ENCODE measurements around the gene SMIM32. TPM values are rescaled to one million over a fixed set of nuclear protein-coding genes. Genes with fewer than 3 reads are reported as not detected.

Gene SMIM32
- total RNA-seq, 1 donor: not detected

DNA sequence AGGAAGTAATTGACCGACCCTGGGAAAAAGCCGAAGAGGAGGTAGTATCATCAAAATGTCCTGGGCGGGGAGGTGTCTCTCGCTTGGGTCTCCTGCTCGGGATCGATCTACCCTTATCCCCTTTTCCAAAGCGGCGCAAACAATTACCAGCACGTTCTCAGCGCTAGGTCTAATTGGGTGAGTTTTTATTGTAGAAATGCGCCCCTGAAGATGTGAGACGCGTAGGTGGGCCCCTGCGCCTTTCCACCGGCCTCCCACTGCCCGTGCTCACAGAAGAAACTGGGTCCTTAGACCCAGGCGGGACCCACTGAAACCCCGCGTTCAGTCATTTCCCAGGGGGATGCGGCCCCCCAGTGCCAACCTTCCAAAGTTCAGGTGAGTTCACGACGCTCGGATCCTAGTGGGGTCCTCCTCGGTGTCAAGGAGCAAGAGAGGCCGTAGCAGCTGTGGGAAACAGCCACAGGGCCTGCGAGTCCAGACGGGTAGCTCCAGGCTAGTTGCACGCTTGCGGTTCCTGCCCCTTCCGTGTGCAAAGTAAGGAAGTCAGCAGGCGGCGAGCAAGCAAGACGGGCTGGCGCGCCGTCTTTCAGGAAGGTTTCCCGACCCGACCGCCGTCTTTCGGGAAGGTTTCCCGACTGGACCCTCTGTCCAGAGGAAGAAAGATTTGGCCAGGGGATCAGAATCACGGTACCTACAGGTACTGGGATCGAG, 1.5 kb downstream of the SMIM32 start:
- peak overlapping the region; percentile 24 for H3K4me3 ChIP-seq (ENCODE audit: low read depth, low read length)
- DNase-seq (ENCODE audit: low read depth): peak; percentile 23
- TF ChIP-seq, protein P1, sequence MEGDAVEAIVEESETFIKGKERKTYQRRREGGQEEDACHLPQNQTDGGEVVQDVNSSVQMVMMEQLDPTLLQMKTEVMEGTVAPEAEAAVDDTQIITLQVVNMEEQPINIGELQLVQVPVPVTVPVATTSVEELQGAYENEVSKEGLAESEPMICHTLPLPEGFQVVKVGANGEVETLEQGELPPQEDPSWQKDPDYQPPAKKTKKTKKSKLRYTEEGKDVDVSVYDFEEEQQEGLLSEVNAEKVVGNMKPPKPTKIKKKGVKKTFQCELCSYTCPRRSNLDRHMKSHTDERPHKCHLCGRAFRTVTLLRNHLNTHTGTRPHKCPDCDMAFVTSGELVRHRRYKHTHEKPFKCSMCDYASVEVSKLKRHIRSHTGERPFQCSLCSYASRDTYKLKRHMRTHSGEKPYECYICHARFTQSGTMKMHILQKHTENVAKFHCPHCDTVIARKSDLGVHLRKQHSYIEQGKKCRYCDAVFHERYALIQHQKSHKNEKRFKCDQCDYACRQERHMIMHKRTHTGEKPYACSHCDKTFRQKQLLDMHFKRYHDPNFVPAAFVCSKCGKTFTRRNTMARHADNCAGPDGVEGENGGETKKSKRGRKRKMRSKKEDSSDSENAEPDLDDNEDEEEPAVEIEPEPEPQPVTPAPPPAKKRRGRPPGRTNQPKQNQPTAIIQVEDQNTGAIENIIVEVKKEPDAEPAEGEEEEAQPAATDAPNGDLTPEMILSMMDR (IDR thresholded peaks at IDR 0.05; ENCODE audit: insufficient read depth, low read depth, low read length): no peak

DNA sequence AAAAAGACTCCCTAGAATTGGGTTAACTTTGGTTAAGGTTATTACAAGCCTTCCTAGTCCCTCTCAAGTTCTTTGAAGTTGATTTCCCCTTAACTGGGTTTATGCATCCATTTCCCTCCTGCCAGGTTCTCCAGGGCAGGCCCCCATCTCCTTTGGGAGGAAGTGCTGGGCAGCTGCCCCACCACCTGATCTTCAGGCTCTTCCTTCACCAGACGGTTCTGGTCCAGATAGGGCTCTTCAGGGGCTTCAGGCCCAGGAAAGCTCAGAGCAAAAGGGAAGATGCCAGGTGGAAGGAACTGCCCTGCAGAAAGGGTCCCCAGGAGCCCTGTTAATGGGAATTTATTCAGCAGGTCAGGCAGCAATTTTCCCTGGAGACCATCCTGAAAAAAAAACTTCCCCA, 2.1 kb downstream of the SMIM32 start:
- DNase-seq (ENCODE audit: low read depth): no peak
- no peak overlapping the region for H3K4me3 ChIP-seq (ENCODE audit: low read depth, low read length)
- TF ChIP-seq, protein P1 (IDR thresholded peaks at IDR 0.05; ENCODE audit: insufficient read depth, low read depth, low read length): no peak

DNA sequence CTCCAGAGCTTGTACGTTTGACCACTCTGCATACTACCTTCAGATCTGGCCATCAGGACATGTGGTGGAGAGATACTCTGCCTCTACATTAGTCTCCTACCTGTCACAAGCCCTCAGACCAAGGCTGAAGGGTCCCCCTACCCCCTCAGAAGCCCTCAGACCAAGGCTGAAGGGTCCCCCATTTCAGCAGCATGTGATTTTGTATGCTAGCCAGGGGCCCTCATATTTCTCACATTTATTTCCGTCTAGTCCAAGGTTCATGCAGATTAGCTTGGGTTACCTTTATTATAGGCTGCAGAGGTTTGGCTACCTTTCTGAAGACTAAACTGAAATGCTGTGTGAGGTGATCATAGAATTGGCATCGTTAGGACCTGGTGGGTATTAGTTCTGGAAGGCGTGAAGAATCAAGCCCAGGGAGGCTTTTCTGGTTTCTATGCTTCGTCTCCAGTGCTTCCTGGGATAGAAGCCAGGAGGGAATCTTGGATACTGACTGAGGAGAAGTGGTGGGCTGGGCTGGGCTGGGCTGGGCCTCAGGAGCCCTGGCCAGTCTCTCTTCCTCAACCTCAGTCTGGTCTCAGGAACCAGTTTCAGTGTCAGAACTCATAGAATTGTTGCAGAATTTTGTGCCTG, 2.8 kb downstream of the SMIM32 start:
- TF ChIP-seq, protein P1 (IDR thresholded peaks at IDR 0.05; ENCODE audit: insufficient read depth, low read depth, low read length): no peak
- no peak for DNase-seq (ENCODE audit: low read depth)
- H3K4me3 ChIP-seq (ENCODE audit: low read depth, low read length): no peak overlapping the region

DNA sequence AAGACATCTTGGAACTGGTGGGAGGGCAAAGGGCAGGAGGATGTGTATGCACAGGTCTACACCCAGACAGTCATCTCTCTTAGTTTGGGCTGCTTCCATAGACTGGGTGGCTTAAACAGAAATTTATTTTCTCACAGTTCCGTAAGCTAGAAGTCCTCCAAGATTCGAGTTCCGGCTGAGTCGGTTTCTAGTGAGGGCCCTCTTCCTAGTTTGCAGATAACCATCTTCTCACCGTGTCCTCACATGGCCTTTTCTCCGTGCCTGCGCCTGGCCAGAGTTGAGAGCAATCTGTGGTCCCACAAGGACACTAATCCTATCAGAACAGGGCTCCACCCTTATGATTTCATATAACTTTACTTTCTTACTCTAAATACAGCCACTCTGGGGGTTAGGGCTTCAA, 4.1 kb downstream of the SMIM32 start:
- no peak overlapping the region for H3K4me3 ChIP-seq (ENCODE audit: low read depth, low read length)
- TF ChIP-seq, protein P1 (IDR thresholded peaks at IDR 0.05; ENCODE audit: insufficient read depth, low read depth, low read length): no peak
- DNase-seq (ENCODE audit: low read depth): no peak

DNA sequence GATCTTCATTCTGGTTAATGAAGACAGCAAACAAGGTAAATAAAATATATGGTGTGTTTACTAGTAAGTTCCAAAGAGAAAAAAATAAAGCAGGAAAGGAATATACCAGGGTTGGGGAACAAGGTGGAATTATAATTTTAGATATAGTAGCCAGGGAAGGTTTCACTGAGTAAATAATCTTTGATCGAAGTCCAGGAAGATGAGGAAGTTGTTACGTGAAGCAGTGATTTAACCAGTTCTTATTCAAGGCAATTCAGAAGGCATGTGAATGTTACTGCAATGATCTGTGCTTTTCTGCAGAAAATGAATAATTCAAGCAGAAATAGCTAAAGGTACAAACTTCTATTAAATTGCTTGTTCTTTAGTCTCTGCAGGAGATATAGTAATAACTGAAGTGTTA, 6.2 kb downstream of the SMIM32 start:
- TF ChIP-seq, protein P1 (IDR thresholded peaks at IDR 0.05; ENCODE audit: insufficient read depth, low read depth, low read length): no peak
- DNase-seq (ENCODE audit: low read depth): no peak

DNA sequence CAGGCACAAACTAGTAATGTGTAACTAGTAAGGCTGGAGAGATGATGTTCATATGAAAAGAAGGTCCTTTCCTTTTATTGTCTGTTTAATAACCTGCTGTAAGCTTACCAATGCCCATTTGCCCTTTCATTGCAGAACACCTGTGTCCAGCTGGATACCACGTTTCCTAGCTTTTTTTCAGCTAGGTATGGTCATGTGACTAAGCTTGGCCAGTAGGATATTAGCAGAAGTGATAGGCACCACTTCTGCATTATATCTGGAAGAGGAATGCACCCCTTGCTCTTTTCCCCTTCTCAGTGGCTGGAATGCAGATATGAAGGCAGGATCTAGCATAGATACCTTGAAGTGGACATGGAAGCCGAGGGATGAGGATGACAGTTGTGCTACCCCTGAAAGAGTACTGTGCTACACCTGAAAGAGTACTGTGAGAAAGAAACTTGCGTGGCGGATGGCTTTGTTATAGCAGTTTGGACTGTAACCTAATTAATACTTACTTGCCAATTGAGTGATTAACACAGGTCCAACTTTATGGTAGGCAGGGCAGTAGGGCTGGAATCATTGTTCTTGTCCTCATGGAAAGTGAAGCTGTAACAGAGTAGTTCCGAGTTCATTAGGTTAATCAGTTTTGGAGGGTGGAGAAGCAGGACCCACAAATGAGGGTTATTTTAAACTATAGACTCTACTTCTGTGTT, 6.8 kb downstream of the SMIM32 start:
- TF ChIP-seq, protein P1 (IDR thresholded peaks at IDR 0.05; ENCODE audit: insufficient read depth, low read depth, low read length): no peak
- no peak for DNase-seq (ENCODE audit: low read depth)
- H3K4me3 ChIP-seq (ENCODE audit: low read depth, low read length): no peak overlapping the region

More for the DNA sequence above, 6.2 kb downstream of the SMIM32 start:
- no peak overlapping the region for H3K4me3 ChIP-seq (ENCODE audit: low read depth, low read length)
